Suprapubic skin (tissue), 4 donors: ENCODE results near the gene CAMKK1. TPM values are rescaled to one million over a fixed set of nuclear protein-coding genes. Genes with fewer than 3 reads are reported as not detected.

Source experiments
- DNase-seq, 2 donors: peaks; one replicate each; pipeline ENCODE4 v3.0.0-alpha.2; 2019; ENCODE audit warnings: low spot score in 2 of 2
- H3K27ac ChIP-seq: fragments of 200-600 bp; sonication (generic); one replicate; pipeline ENCODE4 v1.5.1; 2019
- H3K27me3 ChIP-seq: fragments of 200-600 bp; sonication (generic); one replicate; pipeline ENCODE4 v1.5.1; 2019
- H3K36me3 ChIP-seq: fragments of 200-600 bp; sonication (generic); one replicate; pipeline ENCODE4 v1.5.1; 2019
- H3K4me1 ChIP-seq: fragments of 200-600 bp; sonication (generic); one replicate; pipeline ENCODE4 v1.5.1; 2019
- H3K4me3 ChIP-seq: fragments of 200-600 bp; sonication (generic); one replicate; pipeline ENCODE4 v1.5.1; 2019; ENCODE audit warnings: mild to moderate bottlenecking
- H3K9me3 ChIP-seq: fragments of 200-600 bp; sonication (generic); one replicate; pipeline ENCODE4 v1.5.1; 2019
- EP300 ChIP-seq: sonication (generic); formaldehyde crosslinking; IDR thresholded peaks from one replicate; pipeline ENCODE4 v1.6.1; 2017; ENCODE audit warnings: antibody characterized with exemption
- POLR2A ChIP-seq, 2 donors: fragments of 450-650 bp; IDR thresholded peaks; one replicate each; pipeline ENCODE4 v1.6.1; 2017; ENCODE audit warnings: antibody characterized with exemption in 2 of 2, mild to moderate bottlenecking in 2 of 2, moderate library complexity in 2 of 2
- POLR2AphosphoS5 ChIP-seq, 3 donors: sonication (generic); formaldehyde crosslinking; IDR thresholded peaks; one replicate each; pipeline ENCODE4 v1.6.1; 2017; ENCODE audit warnings: antibody characterized with exemption in 3 of 3
- WGBS: methylation state at CpG from one replicate; pipeline ENCODE4 v1.1.5; 2018; 5-methylcytosine and 5-hydroxymethylcytosine counted together
- total RNA-seq, 4 donors: library from RNA; depleted of rRNA; stranded (reverse); fragments of >200 nt; gene quantifications; one replicate each; pipeline ENCODE4 v1.1.0, GENCODE V29; 2016
- TF ChIP-seq, protein P1 (sequence below), 2 donors: fragments of 200-600 bp in 1 of 2; fragments of 450-650 bp in 1 of 2; sonication (generic) in 1 of 2; IDR thresholded peaks; one replicate each; pipeline ENCODE4 v1.5.1; 2016 to 2019; ENCODE audit warnings: antibody characterized with exemption in 2 of 2, mild to moderate bottlenecking in 1 of 2, moderate library complexity in 1 of 2

Gene CAMKK1
- total RNA-seq, 4 donors from 2014 or later, result 10.8 to 17.3 (median 12.9) TPM

- DNase-seq, result peak; percentile 52 to 54
Measured at GRCh38 chr17:3851461-3852100, 41.3 kb downstream of the CAMKK1 start.

DNA sequence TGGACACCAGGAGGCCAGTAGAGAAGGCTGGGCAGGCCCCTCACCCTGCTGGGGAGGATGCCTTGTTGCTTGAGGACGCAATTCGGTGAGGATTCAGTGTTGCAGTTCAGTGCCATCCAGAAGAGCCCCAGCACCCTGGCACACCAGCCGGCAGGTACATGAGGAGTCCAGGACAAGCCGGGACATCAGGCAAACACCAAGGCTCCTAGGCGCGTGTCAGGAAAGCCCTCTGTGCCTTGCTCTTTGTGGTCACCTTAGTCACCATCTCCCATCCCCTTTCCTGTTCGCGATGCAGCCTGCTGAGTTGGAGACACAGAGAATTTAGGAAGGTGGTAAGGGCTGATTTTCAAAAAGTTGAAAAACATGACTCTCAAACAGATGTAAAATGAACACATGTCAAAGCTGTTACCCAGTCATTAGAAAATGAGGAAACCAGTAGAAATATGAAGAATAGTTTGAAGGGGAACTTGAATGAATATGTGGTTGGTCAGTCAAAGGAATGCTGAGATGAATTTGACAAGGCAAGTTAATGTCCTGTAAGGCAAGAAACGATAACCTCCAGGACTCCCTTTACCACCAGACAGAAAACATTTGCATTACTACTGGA lies 44.5 kb downstream of the CAMKK1 start:
- Histone ChIP-seq H3K4me3 (no peak overlapping the region), H3K36me3 (peaks cover 5% of the 10 kb centered on the region), H3K4me1 (peaks cover 24% of the 10 kb centered on the region), H3K27me3 (no peaks in the 10 kb centered on the region), H3K9me3 (no peaks in the 10 kb centered on the region), H3K27ac (no peak overlapping the region)
- peak in 1 of 2 donors; percentile 35 for DNase-seq
- no peak for TF ChIP-seq POLR2A (IDR thresholded peaks at IDR 0.05)
- TF ChIP-seq POLR2AphosphoS5 (IDR thresholded peaks at IDR 0.05), result no peak
- TF ChIP-seq, protein P1, sequence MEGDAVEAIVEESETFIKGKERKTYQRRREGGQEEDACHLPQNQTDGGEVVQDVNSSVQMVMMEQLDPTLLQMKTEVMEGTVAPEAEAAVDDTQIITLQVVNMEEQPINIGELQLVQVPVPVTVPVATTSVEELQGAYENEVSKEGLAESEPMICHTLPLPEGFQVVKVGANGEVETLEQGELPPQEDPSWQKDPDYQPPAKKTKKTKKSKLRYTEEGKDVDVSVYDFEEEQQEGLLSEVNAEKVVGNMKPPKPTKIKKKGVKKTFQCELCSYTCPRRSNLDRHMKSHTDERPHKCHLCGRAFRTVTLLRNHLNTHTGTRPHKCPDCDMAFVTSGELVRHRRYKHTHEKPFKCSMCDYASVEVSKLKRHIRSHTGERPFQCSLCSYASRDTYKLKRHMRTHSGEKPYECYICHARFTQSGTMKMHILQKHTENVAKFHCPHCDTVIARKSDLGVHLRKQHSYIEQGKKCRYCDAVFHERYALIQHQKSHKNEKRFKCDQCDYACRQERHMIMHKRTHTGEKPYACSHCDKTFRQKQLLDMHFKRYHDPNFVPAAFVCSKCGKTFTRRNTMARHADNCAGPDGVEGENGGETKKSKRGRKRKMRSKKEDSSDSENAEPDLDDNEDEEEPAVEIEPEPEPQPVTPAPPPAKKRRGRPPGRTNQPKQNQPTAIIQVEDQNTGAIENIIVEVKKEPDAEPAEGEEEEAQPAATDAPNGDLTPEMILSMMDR (IDR thresholded peaks at IDR 0.05), result no peak
- no peak for TF ChIP-seq EP300
- WGBS, result 76% methylated on average over 9 of the region's 9 CpGs

More at GRCh38 chr17:3851461-3852100, 41.3 kb downstream of the CAMKK1 start:
- WGBS, result 75% methylated on average over 24 of the region's 24 CpGs
- H3K4me1 ChIP-seq, result peaks cover 2% of the 10 kb centered on the region
- no peaks in the 10 kb centered on the region for H3K27me3 ChIP-seq
- H3K9me3 ChIP-seq, result no peaks in the 10 kb centered on the region
- TF ChIP-seq POLR2AphosphoS5 (IDR thresholded peaks at IDR 0.05) (no peak), POLR2A (IDR thresholded peaks at IDR 0.05) (no peak), EP300 (no peak)
- TF ChIP-seq, protein P1 (IDR thresholded peaks at IDR 0.05), result no peak
- H3K36me3 ChIP-seq, result no peaks in the 10 kb centered on the region
- H3K27ac ChIP-seq, result no peak overlapping the region
- no peak overlapping the region for H3K4me3 ChIP-seq

DNA sequence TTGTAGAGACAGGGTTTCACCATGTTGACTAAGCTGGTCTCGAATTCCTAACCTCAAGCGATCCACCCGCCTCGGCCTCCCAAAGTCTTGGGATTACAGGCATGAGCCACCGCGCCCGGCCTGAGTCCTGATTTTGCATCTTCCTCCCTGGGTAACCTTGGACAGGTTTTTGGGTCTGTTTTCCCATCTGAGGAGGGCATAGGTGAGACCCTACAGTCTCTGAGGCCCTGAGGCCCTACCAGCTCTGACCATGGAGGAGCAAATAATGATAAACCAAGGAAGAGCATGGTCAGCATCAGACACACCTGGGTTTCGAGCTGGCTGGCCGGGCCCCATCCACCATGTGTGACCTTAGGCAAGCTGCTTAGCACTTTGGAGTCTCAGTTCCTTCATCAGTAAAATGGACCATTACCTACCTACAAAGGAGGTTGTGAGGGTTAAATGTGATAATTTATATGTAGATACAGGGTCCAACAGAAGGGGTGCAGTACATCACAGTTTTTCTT lies 45.6 kb downstream of the CAMKK1 start:
- no peak overlapping the region for H3K27ac ChIP-seq
- peaks cover 24% of the 10 kb centered on the region for H3K4me1 ChIP-seq
- no peaks in the 10 kb centered on the region for H3K27me3 ChIP-seq
- H3K9me3 ChIP-seq, result no peaks in the 10 kb centered on the region
- no peak overlapping the region for H3K4me3 ChIP-seq
- WGBS, result 96% methylated on average over 9 of the region's 9 CpGs
- DNase-seq, result peak in 1 of 2 donors; percentile 44
- no peak for TF ChIP-seq EP300
- peaks cover 13% of the 10 kb centered on the region for H3K36me3 ChIP-seq

DNA sequence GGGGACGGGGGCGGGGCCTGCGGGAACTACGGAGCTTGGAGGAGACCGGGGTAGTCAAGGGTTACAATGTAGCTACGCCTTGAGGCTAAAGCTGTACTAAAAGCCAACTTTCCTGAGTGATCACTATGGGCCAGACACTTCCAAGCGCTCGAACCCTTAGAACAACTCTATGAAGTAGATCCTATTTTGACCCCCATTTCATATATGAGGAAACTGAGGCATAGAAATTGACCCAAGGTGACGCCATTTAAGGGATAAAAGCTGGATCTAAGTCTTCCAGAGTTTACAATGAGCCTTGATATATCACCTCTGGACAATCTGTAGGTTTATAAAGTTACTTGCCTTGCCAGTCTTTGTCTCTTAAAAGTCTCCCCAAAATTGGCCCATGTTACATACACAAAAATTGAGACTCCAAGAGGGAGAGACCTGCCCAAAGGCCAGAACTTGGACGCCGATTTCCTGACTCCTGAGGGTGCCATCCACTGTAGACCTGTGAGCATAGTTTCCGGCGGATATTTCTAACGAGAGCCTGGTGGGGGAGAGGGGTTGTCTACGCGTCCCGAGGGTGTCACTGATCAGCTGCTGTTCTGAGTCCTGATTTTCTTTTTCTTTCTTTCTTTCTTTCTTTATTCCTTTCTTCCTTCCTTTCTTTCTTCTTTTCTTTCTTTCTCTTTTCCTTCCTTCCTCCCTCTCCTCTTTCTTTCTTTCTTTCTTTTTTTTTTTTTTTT lies 46.3 kb downstream of the CAMKK1 start:
- peak overlapping the region; percentile 80 for H3K4me3 ChIP-seq
- no peak for TF ChIP-seq POLR2A (IDR thresholded peaks at IDR 0.05)
- TF ChIP-seq, protein P1 (IDR thresholded peaks at IDR 0.05), result no peak
- no peak for TF ChIP-seq POLR2AphosphoS5 (IDR thresholded peaks at IDR 0.05)
- no peak for TF ChIP-seq EP300
- H3K4me1 ChIP-seq, result peaks cover 24% of the 10 kb centered on the region
- peak in 1 of 2 donors; percentile 49 for DNase-seq
- 48% methylated on average over 16 of the region's 17 CpGs for WGBS
- H3K9me3 ChIP-seq, result no peaks in the 10 kb centered on the region
- no peak overlapping the region for H3K27ac ChIP-seq
- H3K36me3 ChIP-seq, result peaks cover 19% of the 10 kb centered on the region
- no peaks in the 10 kb centered on the region for H3K27me3 ChIP-seq

DNA sequence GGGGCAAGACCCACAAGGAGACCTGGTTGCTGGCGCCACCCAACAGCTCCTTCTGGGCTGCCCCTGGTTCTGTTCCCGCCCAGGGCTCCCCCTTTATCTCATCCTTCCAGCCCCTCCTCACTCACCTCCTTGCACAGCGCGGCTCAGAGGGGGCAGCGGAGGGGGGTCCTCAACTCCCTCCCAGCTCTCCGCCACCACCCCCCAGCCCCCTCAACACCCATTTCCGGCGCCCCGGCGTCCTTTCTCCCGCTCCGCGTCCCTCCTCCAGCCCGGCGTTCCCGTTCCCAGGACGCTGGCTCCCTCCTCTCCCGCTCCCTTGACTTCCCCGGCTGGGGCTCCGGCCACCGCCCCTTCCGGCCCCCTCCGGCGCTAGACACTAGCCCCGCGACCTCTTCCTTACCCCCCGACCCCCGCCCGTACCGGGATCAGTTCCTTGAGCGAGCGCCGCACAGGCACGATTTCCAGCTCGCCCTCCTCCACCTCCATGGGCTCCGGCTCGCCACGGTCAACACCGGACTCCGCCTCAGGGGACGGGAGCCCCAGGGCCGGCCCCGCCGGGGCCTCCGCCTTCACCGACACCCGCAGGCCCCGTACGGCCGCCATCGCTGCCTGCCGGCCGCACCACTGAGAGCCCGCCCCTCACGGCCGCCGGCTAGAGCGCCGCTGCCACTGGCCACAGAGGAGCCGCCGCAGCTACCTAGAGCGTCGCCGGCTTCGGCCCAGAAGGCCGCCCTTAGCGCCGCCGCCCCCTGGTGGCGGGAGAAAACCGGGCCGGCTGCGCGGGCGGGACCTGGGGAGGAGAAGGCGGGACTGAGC lies 47.0 kb downstream of the CAMKK1 start, which contains the start of gene NCBP3:
NCBP3 (minus strand) TSS at position 626 of the 816 bp plus-strand sequence; CDS start at position 603, 23 bp downstream.
- H3K27ac ChIP-seq, result peak within 1 kb of the TSS; percentile 89
- H3K9me3 ChIP-seq, result no peaks in the 10 kb centered on the region
- H3K4me3 ChIP-seq, result peak within 1 kb of the TSS; percentile 80
- DNase-seq, result peak; percentile 90 to 92
- H3K27me3 ChIP-seq, result no peaks in the 10 kb centered on the region
- TF ChIP-seq, protein P1 (IDR thresholded peaks at IDR 0.05), result peak; percentile 95 to 99
- TF ChIP-seq POLR2AphosphoS5 (IDR thresholded peaks at IDR 0.05) (peak in 2 of 3 donors; percentile 62 to 77), EP300 (no peak), POLR2A (IDR thresholded peaks at IDR 0.05) (peak; percentile 59 to 73)
- peaks cover 24% of the 10 kb centered on the region for H3K4me1 ChIP-seq
- 3% methylated on average over 30 of the region's 76 CpGs for WGBS
- H3K36me3 ChIP-seq, result peaks cover 22% of the 10 kb centered on the region
